Activated naive CD8-positive, alpha-beta T cell treated with anti-CD3 and anti-CD28 coated beads for 36 hours (primary cell): ENCODE results near the gene PHOSPHO1. TPM values are rescaled to one million over a fixed set of nuclear protein-coding genes. Genes with fewer than 3 reads are reported as not detected.

ENCODE experiments used
- total RNA-seq, 2 experiments: library from RNA; stranded (reverse); gene quantifications; one replicate each; pipeline ENCODE4 v1.2.3, GENCODE V29; 2021

Gene PHOSPHO1
- total RNA-seq, 2 experiments from 2014 or later, result not detected

Other genes with a start within 250 kb of the PHOSPHO1 start
- 1 to 10 TPM; 1.1 to 1.3 TPM for gene IGF2BP1, start 233.4 kb downstream of the PHOSPHO1 start, total RNA-seq
- not detected for gene B4GALNT2, start 98.0 kb downstream of the PHOSPHO1 start, total RNA-seq
- 10 to 100 TPM; 25.5 to 28.4 TPM for gene GNGT2, start 20.2 kb downstream of the PHOSPHO1 start, total RNA-seq
- 10 to 100 TPM; 54.9 to 55.5 TPM for gene ABI3, start 20.1 kb downstream of the PHOSPHO1 start, total RNA-seq
- gene ZNF652, start 131.5 kb upstream of the PHOSPHO1 start, total RNA-seq, result 1 to 10 TPM; 5.3 to 5.5 TPM
- 100 to 1,000 TPM; 441 to 451 TPM for gene PHB1, start 184.1 kb upstream of the PHOSPHO1 start, total RNA-seq